ENCODE data around the gene IL1A. TPM values are rescaled to one million over a fixed set of nuclear protein-coding genes. Genes with fewer than 3 reads are reported as not detected.
A peak's percentile ranks its signal among the peaks of the same experiment; 100 is the strongest.

Gene IL1A
- total RNA-seq, 1 donor from 2014 or later = 0.43 TPM

- no peak for DNase-seq (ENCODE audit: low read depth)
- H3K4me1 Mint-ChIP-seq (ENCODE audit: low read depth, unreplicated experiment) = peaks cover 10% of the 10 kb centered on the region
Measured at GRCh38 chr2:112727276-112728028, 56.8 kb downstream of the IL1A start.

GRCh38 chr2:112726487-112727190 is 57.7 kb downstream of the IL1A start:
- TF ChIP-seq EZH2 (IDR thresholded peaks at IDR 0.05; ENCODE audit: insufficient read depth, low read length) (no peak), CTCF (IDR thresholded peaks at IDR 0.05; ENCODE audit: insufficient read depth, low read depth, low read length) (peak; percentile 83)
- Mint-ChIP-seq H3K36me3 (ENCODE audit: low read depth, unreplicated experiment) (no peaks in the 10 kb centered on the region), H3K4me1 (ENCODE audit: low read depth, unreplicated experiment) (peaks cover 10% of the 10 kb centered on the region), H3K4me3 (ENCODE audit: unreplicated experiment) (no peak overlapping the region), H3K9me3 (ENCODE audit: unreplicated experiment) (no peaks in the 10 kb centered on the region), H3K27ac (ENCODE audit: unreplicated experiment) (no peak overlapping the region), H3K27me3 (ENCODE audit: low read depth, unreplicated experiment) (peaks cover 30% of the 10 kb centered on the region)
- Histone ChIP-seq H3K36me3 (ENCODE audit: insufficient read depth, low read length) (no peaks in the 10 kb centered on the region), H3K4me3 (ENCODE audit: insufficient read depth, low read depth, low read length) (no peak overlapping the region), H3K9me3 (ENCODE audit: insufficient read depth, low read depth, low read length) (no peaks in the 10 kb centered on the region), H3K27ac (ENCODE audit: low read depth, low read length) (no peak overlapping the region), H2AFZ (ENCODE audit: low read depth, low read length) (peak overlapping the region; percentile 81), H3K79me2 (ENCODE audit: insufficient read depth, low read length) (no peaks in the 10 kb centered on the region), H3K9ac (ENCODE audit: low read length) (peak overlapping the region; percentile 62), H3K4me1 (ENCODE audit: insufficient read depth, low read length) (peaks cover 5% of the 10 kb centered on the region), H4K20me1 (ENCODE audit: insufficient read depth, low read length) (no peaks in the 10 kb centered on the region), H3K4me2 (ENCODE audit: low read length) (peak overlapping the region; percentile 28), H3K27me3 (ENCODE audit: insufficient read depth, low read length) (no peaks in the 10 kb centered on the region)
- DNase-seq (ENCODE audit: low read depth) (peak; percentile 58), FAIRE-seq (peak; percentile 76)

More at GRCh38 chr2:112727276-112728028, 56.8 kb downstream of the IL1A start:
- no peaks in the 10 kb centered on the region for H3K79me2 ChIP-seq (ENCODE audit: insufficient read depth, low read length)
- H3K9me3 ChIP-seq (ENCODE audit: insufficient read depth, low read depth, low read length) = no peaks in the 10 kb centered on the region
- Mint-ChIP-seq H3K27ac (ENCODE audit: unreplicated experiment) (no peak overlapping the region), H3K4me3 (ENCODE audit: unreplicated experiment) (no peak overlapping the region), H3K27me3 (ENCODE audit: low read depth, unreplicated experiment) (peaks cover 26% of the 10 kb centered on the region), H3K9me3 (ENCODE audit: unreplicated experiment) (no peaks in the 10 kb centered on the region), H3K36me3 (ENCODE audit: low read depth, unreplicated experiment) (no peaks in the 10 kb centered on the region)
- no peaks in the 10 kb centered on the region for H4K20me1 ChIP-seq (ENCODE audit: insufficient read depth, low read length)
- H3K4me2 ChIP-seq (ENCODE audit: low read length) = no peak overlapping the region
- no peak overlapping the region for H3K27ac ChIP-seq (ENCODE audit: low read depth, low read length)
- H3K36me3 ChIP-seq (ENCODE audit: insufficient read depth, low read length) = no peaks in the 10 kb centered on the region
- peaks cover 5% of the 10 kb centered on the region for H3K4me1 ChIP-seq (ENCODE audit: insufficient read depth, low read length)
- no peak for FAIRE-seq
- peaks cover under 1% of the 10 kb centered on the region for H3K27me3 ChIP-seq (ENCODE audit: insufficient read depth, low read length)
- H3K4me3 ChIP-seq (ENCODE audit: insufficient read depth, low read depth, low read length) = no peak overlapping the region
- no peak overlapping the region for H3K9ac ChIP-seq (ENCODE audit: low read length)
- H2AFZ ChIP-seq (ENCODE audit: low read depth, low read length) = no peak overlapping the region
- TF ChIP-seq CTCF (IDR thresholded peaks at IDR 0.05; ENCODE audit: insufficient read depth, low read depth, low read length) (no peak), EZH2 (IDR thresholded peaks at IDR 0.05; ENCODE audit: insufficient read depth, low read length) (no peak)

All from astrocyte (in vitro differentiated cells and primary cell).